GM23338 (cell line): ENCODE measurements around the gene CDKN3.

Source experiments
- CREB1 ChIP-seq: fragments of 250-450 bp; sonication (Bioruptor Pico); IDR thresholded peaks from 2 replicates; pipeline ENCODE4 v1.5.0; 2020; ENCODE audit warnings: low read depth, mild to moderate bottlenecking, moderate library complexity
- EZH2 ChIP-seq: fragments of 200-600 bp; sonication (generic); IDR thresholded peaks from one replicate; pipeline ENCODE4 v1.8.0; 2017; ENCODE audit warnings: antibody characterized with exemption, mild to moderate bottlenecking, low read depth; ENCODE audit not compliant: unreplicated experiment
- JUNB ChIP-seq: IDR thresholded peaks from one replicate; pipeline ENCODE4 v1.6.1; 2016; ENCODE audit warnings: antibody characterized with exemption; ENCODE audit not compliant: unreplicated experiment
- POLR2AphosphoS5 ChIP-seq: IDR thresholded peaks from 2 replicates; pipeline ENCODE4 v1.6.1; 2016; ENCODE audit warnings: antibody characterized with exemption, low read depth
- TF ChIP-seq, protein P1 (sequence below), 2 experiments: fragments of 200-600 bp in 1 of 2; sonication (generic) in 1 of 2; conservative IDR thresholded peaks; 2 replicates each; pipeline versions ENCODE4 v1.5.1 to v1.6.1; 2016 to 2017; ENCODE audit warnings: antibody characterized with exemption in 2 of 2, low read depth in 2 of 2, mild to moderate bottlenecking in 2 of 2, moderate library complexity in 1 of 2
- TF ChIP-seq, protein P2 (sequence below): IDR thresholded peaks from one replicate; pipeline ENCODE4 v1.6.1; 2018; ENCODE audit warnings: antibody characterized with exemption; ENCODE audit not compliant: unreplicated experiment

- TF ChIP-seq, protein P1, sequence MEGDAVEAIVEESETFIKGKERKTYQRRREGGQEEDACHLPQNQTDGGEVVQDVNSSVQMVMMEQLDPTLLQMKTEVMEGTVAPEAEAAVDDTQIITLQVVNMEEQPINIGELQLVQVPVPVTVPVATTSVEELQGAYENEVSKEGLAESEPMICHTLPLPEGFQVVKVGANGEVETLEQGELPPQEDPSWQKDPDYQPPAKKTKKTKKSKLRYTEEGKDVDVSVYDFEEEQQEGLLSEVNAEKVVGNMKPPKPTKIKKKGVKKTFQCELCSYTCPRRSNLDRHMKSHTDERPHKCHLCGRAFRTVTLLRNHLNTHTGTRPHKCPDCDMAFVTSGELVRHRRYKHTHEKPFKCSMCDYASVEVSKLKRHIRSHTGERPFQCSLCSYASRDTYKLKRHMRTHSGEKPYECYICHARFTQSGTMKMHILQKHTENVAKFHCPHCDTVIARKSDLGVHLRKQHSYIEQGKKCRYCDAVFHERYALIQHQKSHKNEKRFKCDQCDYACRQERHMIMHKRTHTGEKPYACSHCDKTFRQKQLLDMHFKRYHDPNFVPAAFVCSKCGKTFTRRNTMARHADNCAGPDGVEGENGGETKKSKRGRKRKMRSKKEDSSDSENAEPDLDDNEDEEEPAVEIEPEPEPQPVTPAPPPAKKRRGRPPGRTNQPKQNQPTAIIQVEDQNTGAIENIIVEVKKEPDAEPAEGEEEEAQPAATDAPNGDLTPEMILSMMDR (conservative IDR thresholded peaks at IDR 0.05; ENCODE audit: low read depth in 2 of 2), result no peak
- TF ChIP-seq, protein P2, sequence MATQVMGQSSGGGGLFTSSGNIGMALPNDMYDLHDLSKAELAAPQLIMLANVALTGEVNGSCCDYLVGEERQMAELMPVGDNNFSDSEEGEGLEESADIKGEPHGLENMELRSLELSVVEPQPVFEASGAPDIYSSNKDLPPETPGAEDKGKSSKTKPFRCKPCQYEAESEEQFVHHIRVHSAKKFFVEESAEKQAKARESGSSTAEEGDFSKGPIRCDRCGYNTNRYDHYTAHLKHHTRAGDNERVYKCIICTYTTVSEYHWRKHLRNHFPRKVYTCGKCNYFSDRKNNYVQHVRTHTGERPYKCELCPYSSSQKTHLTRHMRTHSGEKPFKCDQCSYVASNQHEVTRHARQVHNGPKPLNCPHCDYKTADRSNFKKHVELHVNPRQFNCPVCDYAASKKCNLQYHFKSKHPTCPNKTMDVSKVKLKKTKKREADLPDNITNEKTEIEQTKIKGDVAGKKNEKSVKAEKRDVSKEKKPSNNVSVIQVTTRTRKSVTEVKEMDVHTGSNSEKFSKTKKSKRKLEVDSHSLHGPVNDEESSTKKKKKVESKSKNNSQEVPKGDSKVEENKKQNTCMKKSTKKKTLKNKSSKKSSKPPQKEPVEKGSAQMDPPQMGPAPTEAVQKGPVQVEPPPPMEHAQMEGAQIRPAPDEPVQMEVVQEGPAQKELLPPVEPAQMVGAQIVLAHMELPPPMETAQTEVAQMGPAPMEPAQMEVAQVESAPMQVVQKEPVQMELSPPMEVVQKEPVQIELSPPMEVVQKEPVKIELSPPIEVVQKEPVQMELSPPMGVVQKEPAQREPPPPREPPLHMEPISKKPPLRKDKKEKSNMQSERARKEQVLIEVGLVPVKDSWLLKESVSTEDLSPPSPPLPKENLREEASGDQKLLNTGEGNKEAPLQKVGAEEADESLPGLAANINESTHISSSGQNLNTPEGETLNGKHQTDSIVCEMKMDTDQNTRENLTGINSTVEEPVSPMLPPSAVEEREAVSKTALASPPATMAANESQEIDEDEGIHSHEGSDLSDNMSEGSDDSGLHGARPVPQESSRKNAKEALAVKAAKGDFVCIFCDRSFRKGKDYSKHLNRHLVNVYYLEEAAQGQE, result no peak
- TF ChIP-seq EZH2 (no peak), CREB1 (CRISPR knock-in tag) (no peak), POLR2AphosphoS5 (no peak), JUNB (no peak)
These were observed 13.4 kb downstream of the CDKN3 start for GRCh38 chr14:54410215-54410614.
